ENCODE data around the gene AP3S2. TPM values are rescaled to one million over a fixed set of nuclear protein-coding genes. Genes with fewer than 3 reads are reported as not detected.
"Not testable (repeated sequence)": the region's sequence is repeated elsewhere in the genome, so short reads cannot be mapped to it uniquely, and the experiment has no call there.

AP3S2 gene
- total RNA-seq, 2 donors from 2014 or later: 41.8 to 50.6 TPM

- Histone ChIP-seq H3K27me3 (replicated peaks; ENCODE audit: insufficient read depth) (no peaks in the 10 kb centered on the region), H3K36me3 (peaks cover 34% of the 10 kb centered on the region), H3K9me3 (no peaks in the 10 kb centered on the region), H3K4me1 (ENCODE audit: control insufficient read depth in 1 of 2, low read depth in 2 of 2) (no peaks in the 10 kb centered on the region), H3K4me3 (no peak overlapping the region), H3K27ac (no peak overlapping the region)
- TF ChIP-seq, protein P1, sequence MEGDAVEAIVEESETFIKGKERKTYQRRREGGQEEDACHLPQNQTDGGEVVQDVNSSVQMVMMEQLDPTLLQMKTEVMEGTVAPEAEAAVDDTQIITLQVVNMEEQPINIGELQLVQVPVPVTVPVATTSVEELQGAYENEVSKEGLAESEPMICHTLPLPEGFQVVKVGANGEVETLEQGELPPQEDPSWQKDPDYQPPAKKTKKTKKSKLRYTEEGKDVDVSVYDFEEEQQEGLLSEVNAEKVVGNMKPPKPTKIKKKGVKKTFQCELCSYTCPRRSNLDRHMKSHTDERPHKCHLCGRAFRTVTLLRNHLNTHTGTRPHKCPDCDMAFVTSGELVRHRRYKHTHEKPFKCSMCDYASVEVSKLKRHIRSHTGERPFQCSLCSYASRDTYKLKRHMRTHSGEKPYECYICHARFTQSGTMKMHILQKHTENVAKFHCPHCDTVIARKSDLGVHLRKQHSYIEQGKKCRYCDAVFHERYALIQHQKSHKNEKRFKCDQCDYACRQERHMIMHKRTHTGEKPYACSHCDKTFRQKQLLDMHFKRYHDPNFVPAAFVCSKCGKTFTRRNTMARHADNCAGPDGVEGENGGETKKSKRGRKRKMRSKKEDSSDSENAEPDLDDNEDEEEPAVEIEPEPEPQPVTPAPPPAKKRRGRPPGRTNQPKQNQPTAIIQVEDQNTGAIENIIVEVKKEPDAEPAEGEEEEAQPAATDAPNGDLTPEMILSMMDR (IDR thresholded peaks at IDR 0.05): no peak
- ATAC-seq (ENCODE audit: insufficient number of reproducible peaks, low FRiP score, low read depth) (no peak), DNase-seq (ENCODE audit: low spot score) (no peak)
These were observed 18.1 kb downstream of the AP3S2 start for GRCh38 chr15:89875741-89876140.

GRCh38 chr15:89874926-89875564 is 18.7 kb downstream of the AP3S2 start:
- TF ChIP-seq, protein P1 (IDR thresholded peaks at IDR 0.05): peak; percentile 91
- H3K27ac ChIP-seq: no peak overlapping the region

DNA sequence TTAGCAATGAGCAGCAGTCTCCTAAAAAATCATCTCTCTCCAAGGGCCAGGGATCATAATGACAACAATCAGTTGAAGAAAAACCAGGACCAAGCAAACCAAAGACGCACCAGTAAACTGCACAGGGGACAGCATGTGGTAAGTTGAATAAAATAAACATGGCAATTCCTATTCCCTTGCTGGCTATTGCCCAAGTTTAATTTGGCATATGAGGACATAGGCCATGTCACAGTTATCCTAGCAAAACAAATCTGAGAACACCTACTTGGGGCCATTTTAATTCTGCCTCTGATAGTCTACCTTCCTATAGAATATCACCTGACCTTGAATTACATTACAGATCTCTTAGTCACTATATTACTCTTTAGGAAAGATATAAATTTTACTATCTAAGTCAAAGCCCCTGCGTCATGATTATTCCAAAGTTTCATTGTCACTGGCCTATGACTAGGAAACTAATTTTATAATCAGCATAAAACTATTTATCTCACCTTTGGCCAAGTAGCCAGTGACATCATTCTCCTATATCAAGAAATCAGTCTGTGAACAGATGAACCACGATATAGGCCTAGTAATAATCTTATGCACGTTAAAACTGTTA is 23.0 kb downstream of the AP3S2 start:
- no peaks in the 10 kb centered on the region for H3K27me3 ChIP-seq (replicated peaks; ENCODE audit: insufficient read depth)
- no peak for ATAC-seq (ENCODE audit: insufficient number of reproducible peaks, low FRiP score, low read depth)
- H3K4me3 ChIP-seq: no peak overlapping the region
- TF ChIP-seq, protein P1 (IDR thresholded peaks at IDR 0.05): no peak
- H3K4me1 ChIP-seq (ENCODE audit: control insufficient read depth in 1 of 2, low read depth in 2 of 2): no peaks in the 10 kb centered on the region
- DNase-seq (ENCODE audit: low spot score): no peak
- no peaks in the 10 kb centered on the region for H3K9me3 ChIP-seq
- no peak overlapping the region for H3K27ac ChIP-seq
- H3K36me3 ChIP-seq: peaks cover 25% of the 10 kb centered on the region

More at GRCh38 chr15:89874926-89875564, 18.7 kb downstream of the AP3S2 start:
- DNase-seq (ENCODE audit: low spot score): peak; percentile 26
- Histone ChIP-seq H3K36me3 (peaks cover 39% of the 10 kb centered on the region), H3K9me3 (no peaks in the 10 kb centered on the region), H3K4me3 (no peak overlapping the region), H3K4me1 (ENCODE audit: control insufficient read depth in 1 of 2, low read depth in 2 of 2) (no peaks in the 10 kb centered on the region), H3K27me3 (replicated peaks; ENCODE audit: insufficient read depth) (no peaks in the 10 kb centered on the region)
- ATAC-seq (ENCODE audit: insufficient number of reproducible peaks, low FRiP score, low read depth): no peak

DNA sequence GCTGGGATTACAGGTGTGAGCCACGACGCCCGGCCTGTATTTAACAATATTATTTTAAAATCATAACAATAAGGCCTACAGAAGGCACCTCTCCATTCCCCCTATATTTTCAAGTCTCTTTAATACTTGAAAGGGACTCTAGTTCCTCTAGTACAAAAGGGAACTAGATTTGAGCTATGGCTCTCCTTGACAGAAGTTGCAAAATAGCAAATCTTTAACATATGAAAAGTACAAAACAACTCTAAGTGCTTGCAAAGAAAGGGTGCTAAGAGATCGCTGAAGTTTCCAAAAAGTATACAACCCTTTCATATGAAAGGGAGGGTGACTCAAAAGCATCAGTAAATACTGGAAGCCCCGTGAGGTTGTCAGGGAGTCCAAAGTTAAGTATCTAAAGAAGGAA is 23.8 kb downstream of the AP3S2 start:
- H3K4me3 ChIP-seq: no peak overlapping the region
- H3K27ac ChIP-seq: no peak overlapping the region
- no peaks in the 10 kb centered on the region for H3K27me3 ChIP-seq (replicated peaks; ENCODE audit: insufficient read depth)
- no peaks in the 10 kb centered on the region for H3K9me3 ChIP-seq
- TF ChIP-seq, protein P1 (IDR thresholded peaks at IDR 0.05): no peak
- no peaks in the 10 kb centered on the region for H3K4me1 ChIP-seq (ENCODE audit: control insufficient read depth in 1 of 2, low read depth in 2 of 2)
- DNase-seq (ENCODE audit: low spot score) (no peak), ATAC-seq (ENCODE audit: insufficient number of reproducible peaks, low FRiP score, low read depth) (no peak)
- peaks cover 25% of the 10 kb centered on the region for H3K36me3 ChIP-seq

DNA sequence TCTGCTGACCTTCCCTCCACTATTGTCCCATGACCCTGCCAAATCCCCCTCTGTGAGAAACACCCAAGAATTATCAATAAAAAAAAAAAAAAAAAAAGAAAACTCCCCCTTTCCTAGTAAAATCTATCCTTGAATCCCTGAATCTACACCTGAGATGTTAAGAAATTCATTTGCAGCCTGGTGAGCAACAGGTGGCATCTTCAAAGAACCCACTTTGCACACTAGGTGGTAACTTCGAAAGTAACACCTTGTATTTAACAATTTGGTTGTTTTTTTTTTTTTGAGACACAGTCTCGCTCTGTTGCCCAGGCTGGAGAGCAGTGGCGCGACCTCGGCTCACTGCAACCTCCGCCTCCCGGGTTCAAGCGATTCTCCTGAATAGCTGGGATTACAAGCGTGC is 24.3 kb downstream of the AP3S2 start:
- ATAC-seq (ENCODE audit: insufficient number of reproducible peaks, low FRiP score, low read depth); H3K27ac ChIP-seq; H3K27me3 ChIP-seq (replicated peaks; ENCODE audit: insufficient read depth); H3K9me3 ChIP-seq; H3K4me1 ChIP-seq (ENCODE audit: control insufficient read depth in 1 of 2, low read depth in 2 of 2); H3K4me3 ChIP-seq; DNase-seq (ENCODE audit: low spot score): not testable (repeated sequence)
- peaks cover 27% of the 10 kb centered on the region for H3K36me3 ChIP-seq

Measured in thoracic aorta (tissue), 2 donors.